ENCODE results near the gene EFNA5. TPM values are rescaled to one million over a fixed set of nuclear protein-coding genes. Genes with fewer than 3 reads are reported as not detected.

Gene EFNA5
- total and polyA plus RNA-seq, 5 donors from 2014 or later: 0.73 TPM; not detected in 4

DNA sequence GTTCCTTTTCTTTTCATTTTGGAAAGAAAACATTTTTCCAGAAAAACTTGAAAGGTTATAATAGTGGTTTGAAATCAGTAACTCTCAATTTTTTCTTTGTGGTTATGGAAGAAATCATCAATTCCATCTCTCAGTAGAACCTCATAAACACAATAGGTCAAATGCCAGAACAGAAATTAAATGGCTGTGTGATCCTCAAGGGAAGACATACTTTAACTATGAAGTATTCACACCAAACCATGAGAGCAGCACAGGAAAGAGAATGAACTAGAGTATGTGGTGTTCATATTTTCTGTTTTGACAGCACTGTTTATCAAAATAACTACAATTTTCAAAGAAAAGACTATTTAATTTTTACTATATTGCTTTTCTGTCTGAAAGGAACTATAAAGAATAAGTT, 29.7 kb upstream of the EFNA5 start:
- no peaks in the 10 kb centered on the region for H3K27me3 Mint-ChIP-seq
- Histone ChIP-seq H3K4me3 (ENCODE audit: low read depth, low read length) (no peak overlapping the region), H3K27ac (ENCODE audit: insufficient read depth, low read length, poor library complexity, severe bottlenecking) (no peak overlapping the region), H3K27me3 (ENCODE audit: control insufficient read depth, insufficient read depth, low read length) (no peaks in the 10 kb centered on the region), H3K4me1 (ENCODE audit: control insufficient read depth, insufficient read depth, low read length, poor library complexity, severe bottlenecking) (no peaks in the 10 kb centered on the region), H3K36me3 (ENCODE audit: control insufficient read depth, insufficient read depth, low read length) (no peaks in the 10 kb centered on the region), H3K9me3 (ENCODE audit: control insufficient read depth in 2 of 2, low read length in 2 of 2) (no peaks in the 10 kb centered on the region)
- peaks cover 0 to 5% (median 0%) of the 10 kb centered on the region in 7 donors for H3K9me3 Mint-ChIP-seq
- no peak overlapping the region for H3K27ac Mint-ChIP-seq
- no peaks in the 10 kb centered on the region for H3K36me3 Mint-ChIP-seq
- DNase-seq: no peak
- ATAC-seq (ENCODE audit: low read depth in 2 of 2): no peak
- no peaks in the 10 kb centered on the region for H3K4me1 Mint-ChIP-seq
- H3K4me3 Mint-ChIP-seq: no peak overlapping the region

DNA sequence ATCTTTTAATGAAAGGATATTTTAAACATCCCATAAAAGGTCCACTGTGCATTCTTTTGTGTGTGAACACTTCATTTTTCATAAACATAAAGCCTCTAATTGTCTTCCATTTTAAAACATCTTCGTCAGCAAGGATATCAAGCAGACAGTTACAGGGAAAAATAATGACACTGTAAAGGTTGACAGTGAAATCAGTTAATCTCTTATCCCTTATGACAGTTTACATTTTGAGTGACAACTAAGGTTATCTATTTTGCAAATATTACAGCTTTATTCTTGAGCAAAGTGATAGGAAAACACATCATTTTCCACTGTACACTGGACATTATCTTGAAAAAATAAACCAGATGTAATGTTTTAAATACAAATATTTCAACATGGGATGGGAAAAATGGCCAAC, 28.7 kb upstream of the EFNA5 start:
- H3K36me3 ChIP-seq (ENCODE audit: control insufficient read depth, insufficient read depth, low read length): no peaks in the 10 kb centered on the region
- no peak overlapping the region for H3K4me3 ChIP-seq (ENCODE audit: low read depth, low read length)
- H3K27ac Mint-ChIP-seq: no peak overlapping the region
- H3K9me3 ChIP-seq (ENCODE audit: control insufficient read depth in 2 of 2, low read length in 2 of 2): no peaks in the 10 kb centered on the region
- H3K27ac ChIP-seq (ENCODE audit: insufficient read depth, low read length, poor library complexity, severe bottlenecking): no peak overlapping the region
- ATAC-seq (ENCODE audit: low read depth in 2 of 2) (no peak), DNase-seq (no peak)
- peaks cover 0 to 5% (median 0%) of the 10 kb centered on the region in 7 donors for H3K9me3 Mint-ChIP-seq
- no peaks in the 10 kb centered on the region for H3K27me3 ChIP-seq (ENCODE audit: control insufficient read depth, insufficient read depth, low read length)
- no peaks in the 10 kb centered on the region for H3K36me3 Mint-ChIP-seq
- no peaks in the 10 kb centered on the region for H3K4me1 Mint-ChIP-seq
- no peaks in the 10 kb centered on the region for H3K27me3 Mint-ChIP-seq
- H3K4me3 Mint-ChIP-seq: no peak overlapping the region
- H3K4me1 ChIP-seq (ENCODE audit: control insufficient read depth, insufficient read depth, low read length, poor library complexity, severe bottlenecking): no peaks in the 10 kb centered on the region

DNA sequence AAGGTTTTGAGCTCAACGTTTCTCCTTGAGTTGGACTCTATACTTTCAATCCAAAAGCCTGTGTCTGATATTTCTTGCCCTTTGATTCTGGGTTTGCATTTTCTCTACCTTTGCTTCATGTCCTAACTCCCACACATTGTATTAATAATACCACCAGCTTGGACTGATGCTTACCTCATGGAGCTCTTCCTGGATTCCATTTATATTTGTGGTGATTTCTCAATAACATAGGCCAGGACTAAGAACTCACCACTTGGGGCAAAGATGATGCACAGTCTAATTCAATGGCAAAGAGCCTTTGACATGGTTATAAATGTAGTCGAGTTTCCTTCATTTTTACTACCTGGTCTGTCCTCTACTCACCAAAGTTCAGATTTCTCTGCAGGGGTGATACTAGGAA, 27.5 kb upstream of the EFNA5 start:
- ATAC-seq (ENCODE audit: low read depth in 2 of 2) (no peak), DNase-seq (no peak)
- Histone ChIP-seq H3K4me3 (ENCODE audit: low read depth, low read length) (no peak overlapping the region), H3K4me1 (ENCODE audit: control insufficient read depth, insufficient read depth, low read length, poor library complexity, severe bottlenecking) (no peaks in the 10 kb centered on the region), H3K27me3 (ENCODE audit: control insufficient read depth, insufficient read depth, low read length) (no peaks in the 10 kb centered on the region), H3K27ac (ENCODE audit: insufficient read depth, low read length, poor library complexity, severe bottlenecking) (no peak overlapping the region), H3K36me3 (ENCODE audit: control insufficient read depth, insufficient read depth, low read length) (no peaks in the 10 kb centered on the region), H3K9me3 (ENCODE audit: control insufficient read depth in 2 of 2, low read length in 2 of 2) (no peaks in the 10 kb centered on the region)
- Mint-ChIP-seq H3K9me3 (peaks cover 0 to 5% (median 0%) of the 10 kb centered on the region in 7 donors), H3K4me1 (no peaks in the 10 kb centered on the region), H3K27ac (no peak overlapping the region), H3K36me3 (no peaks in the 10 kb centered on the region), H3K27me3 (no peaks in the 10 kb centered on the region), H3K4me3 (no peak overlapping the region)

DNA sequence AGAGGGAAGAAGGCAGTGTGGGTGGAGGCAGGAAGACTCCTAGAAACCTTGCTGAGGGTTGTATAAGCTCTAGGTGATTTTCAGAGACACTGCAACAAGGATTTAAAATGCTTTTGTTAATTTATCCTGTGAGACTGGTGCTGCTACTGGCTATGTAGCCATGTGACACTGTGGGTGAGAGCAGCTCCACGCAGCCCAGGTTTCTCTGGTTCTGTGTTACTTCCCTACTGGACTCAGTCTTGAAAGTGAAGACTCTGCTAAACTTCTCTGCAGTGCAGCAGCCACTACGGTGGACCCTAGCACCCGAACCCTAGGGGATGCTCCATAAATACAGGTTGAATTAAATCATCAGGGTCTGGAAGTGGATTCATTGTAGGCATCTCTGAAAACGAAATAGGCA, 25.8 kb upstream of the EFNA5 start:
- no peaks in the 10 kb centered on the region for H3K4me1 ChIP-seq (ENCODE audit: control insufficient read depth, insufficient read depth, low read length, poor library complexity, severe bottlenecking)
- no peak overlapping the region for H3K4me3 ChIP-seq (ENCODE audit: low read depth, low read length)
- H3K36me3 ChIP-seq (ENCODE audit: control insufficient read depth, insufficient read depth, low read length): no peaks in the 10 kb centered on the region
- H3K27ac ChIP-seq (ENCODE audit: insufficient read depth, low read length, poor library complexity, severe bottlenecking): no peak overlapping the region
- H3K27ac Mint-ChIP-seq: no peak overlapping the region
- H3K9me3 Mint-ChIP-seq: peaks cover 0 to 7% (median 3%) of the 10 kb centered on the region in 7 donors
- DNase-seq (no peak), ATAC-seq (ENCODE audit: low read depth in 2 of 2) (no peak)
- H3K36me3 Mint-ChIP-seq: no peaks in the 10 kb centered on the region
- no peaks in the 10 kb centered on the region for H3K27me3 Mint-ChIP-seq
- no peak overlapping the region for H3K4me3 Mint-ChIP-seq
- H3K27me3 ChIP-seq (ENCODE audit: control insufficient read depth, insufficient read depth, low read length): no peaks in the 10 kb centered on the region
- H3K9me3 ChIP-seq (ENCODE audit: control insufficient read depth in 2 of 2, low read length in 2 of 2): no peaks in the 10 kb centered on the region
- H3K4me1 Mint-ChIP-seq: no peaks in the 10 kb centered on the region

DNA sequence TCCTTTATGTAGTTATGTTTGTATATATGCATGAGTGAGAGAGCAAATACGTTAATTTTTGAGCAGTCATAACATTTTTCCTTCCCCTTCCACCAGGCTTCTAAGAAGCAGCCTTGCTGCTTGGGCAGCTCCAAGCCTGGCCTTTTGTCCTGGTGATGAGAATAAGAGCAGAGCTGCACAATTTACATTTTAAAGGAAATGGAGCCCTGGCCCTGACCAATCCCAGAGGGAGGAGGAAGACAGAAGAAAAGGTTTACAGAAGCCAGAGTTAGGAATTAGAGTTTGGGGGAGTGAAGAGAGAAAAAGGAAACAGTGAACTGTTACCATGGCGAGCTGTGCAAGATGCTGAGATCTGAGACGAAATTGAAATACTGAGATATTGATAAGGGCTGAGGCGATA, 25.3 kb upstream of the EFNA5 start:
- no peak overlapping the region for H3K4me3 Mint-ChIP-seq
- no peaks in the 10 kb centered on the region for H3K4me1 ChIP-seq (ENCODE audit: control insufficient read depth, insufficient read depth, low read length, poor library complexity, severe bottlenecking)
- no peaks in the 10 kb centered on the region for H3K36me3 ChIP-seq (ENCODE audit: control insufficient read depth, insufficient read depth, low read length)
- H3K4me1 Mint-ChIP-seq: no peaks in the 10 kb centered on the region
- ATAC-seq (ENCODE audit: low read depth in 2 of 2): no peak
- no peaks in the 10 kb centered on the region for H3K27me3 ChIP-seq (ENCODE audit: control insufficient read depth, insufficient read depth, low read length)
- no peak overlapping the region for H3K27ac Mint-ChIP-seq
- no peak for DNase-seq
- no peak overlapping the region for H3K4me3 ChIP-seq (ENCODE audit: low read depth, low read length)
- H3K9me3 Mint-ChIP-seq: peaks cover 0 to 8% (median 3%) of the 10 kb centered on the region in 7 donors
- no peaks in the 10 kb centered on the region for H3K9me3 ChIP-seq (ENCODE audit: control insufficient read depth in 2 of 2, low read length in 2 of 2)
- no peaks in the 10 kb centered on the region for H3K36me3 Mint-ChIP-seq
- no peak overlapping the region for H3K27ac ChIP-seq (ENCODE audit: insufficient read depth, low read length, poor library complexity, severe bottlenecking)
- no peaks in the 10 kb centered on the region for H3K27me3 Mint-ChIP-seq

DNA sequence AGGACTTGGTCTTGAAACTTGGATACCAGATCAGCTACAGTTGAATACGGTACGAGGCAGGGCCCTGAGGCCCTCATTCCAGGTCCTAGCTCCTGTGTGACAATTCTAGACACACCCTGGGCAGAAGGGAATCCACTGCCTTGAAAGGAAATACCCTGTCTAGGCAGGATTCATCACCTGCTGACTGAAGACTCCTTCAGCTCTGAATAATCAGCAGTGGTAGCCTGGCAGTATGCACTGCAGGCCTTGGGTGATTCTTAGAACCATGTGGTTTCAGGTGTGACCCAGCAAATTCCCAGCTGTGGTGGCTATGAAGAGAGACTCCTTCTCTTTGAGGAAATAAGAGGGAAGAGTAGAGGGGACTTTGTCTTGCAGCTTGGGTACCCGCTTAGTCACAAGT, 17.2 kb upstream of the EFNA5 start:
- Histone ChIP-seq H3K27ac (ENCODE audit: insufficient read depth, low read length, poor library complexity, severe bottlenecking) (no peak overlapping the region), H3K36me3 (ENCODE audit: control insufficient read depth, insufficient read depth, low read length) (no peaks in the 10 kb centered on the region), H3K27me3 (ENCODE audit: control insufficient read depth, insufficient read depth, low read length) (no peaks in the 10 kb centered on the region), H3K9me3 (ENCODE audit: control insufficient read depth in 2 of 2, low read length in 2 of 2) (no peaks in the 10 kb centered on the region), H3K4me1 (ENCODE audit: control insufficient read depth, insufficient read depth, low read length, poor library complexity, severe bottlenecking) (no peaks in the 10 kb centered on the region), H3K4me3 (ENCODE audit: low read depth, low read length) (no peak overlapping the region)
- Mint-ChIP-seq H3K4me1 (no peaks in the 10 kb centered on the region), H3K27ac (no peak overlapping the region), H3K36me3 (no peaks in the 10 kb centered on the region), H3K4me3 (no peak overlapping the region), H3K9me3 (peaks cover 0 to 7% (median 4%) of the 10 kb centered on the region in 7 donors), H3K27me3 (no peaks in the 10 kb centered on the region)
- no peak for DNase-seq
- no peak for ATAC-seq (ENCODE audit: low read depth in 2 of 2)

DNA sequence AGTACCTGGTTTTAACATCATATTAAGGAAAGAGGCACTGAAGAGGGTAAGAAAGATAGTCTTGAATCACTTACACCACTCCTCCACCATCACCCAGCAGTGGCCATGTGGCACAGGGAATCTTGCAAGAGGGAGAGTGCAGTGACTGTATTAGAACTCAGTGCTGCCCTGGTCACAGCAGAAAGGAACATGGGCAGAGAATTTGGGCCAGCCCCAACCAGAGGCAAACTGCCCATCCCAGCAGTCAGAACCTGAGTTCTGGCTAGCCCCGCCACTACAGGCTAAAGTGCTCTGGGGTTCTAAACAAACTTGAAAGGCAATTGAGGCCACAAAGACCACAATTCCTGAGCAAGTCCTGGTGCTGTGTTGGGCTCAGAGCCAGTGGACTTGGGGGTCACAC, 16.7 kb upstream of the EFNA5 start:
- H3K36me3 Mint-ChIP-seq: no peaks in the 10 kb centered on the region
- H3K27ac ChIP-seq (ENCODE audit: insufficient read depth, low read length, poor library complexity, severe bottlenecking): no peak overlapping the region
- peaks cover 0 to 7% (median 4%) of the 10 kb centered on the region in 7 donors for H3K9me3 Mint-ChIP-seq
- no peaks in the 10 kb centered on the region for H3K4me1 Mint-ChIP-seq
- H3K4me1 ChIP-seq (ENCODE audit: control insufficient read depth, insufficient read depth, low read length, poor library complexity, severe bottlenecking): no peaks in the 10 kb centered on the region
- no peak overlapping the region for H3K27ac Mint-ChIP-seq
- H3K9me3 ChIP-seq (ENCODE audit: control insufficient read depth in 2 of 2, low read length in 2 of 2): no peaks in the 10 kb centered on the region
- H3K36me3 ChIP-seq (ENCODE audit: control insufficient read depth, insufficient read depth, low read length): no peaks in the 10 kb centered on the region
- no peak overlapping the region for H3K4me3 ChIP-seq (ENCODE audit: low read depth, low read length)
- no peak overlapping the region for H3K4me3 Mint-ChIP-seq
- H3K27me3 ChIP-seq (ENCODE audit: control insufficient read depth, insufficient read depth, low read length): no peaks in the 10 kb centered on the region
- DNase-seq (no peak), ATAC-seq (ENCODE audit: low read depth in 2 of 2) (no peak)
- no peaks in the 10 kb centered on the region for H3K27me3 Mint-ChIP-seq

DNA sequence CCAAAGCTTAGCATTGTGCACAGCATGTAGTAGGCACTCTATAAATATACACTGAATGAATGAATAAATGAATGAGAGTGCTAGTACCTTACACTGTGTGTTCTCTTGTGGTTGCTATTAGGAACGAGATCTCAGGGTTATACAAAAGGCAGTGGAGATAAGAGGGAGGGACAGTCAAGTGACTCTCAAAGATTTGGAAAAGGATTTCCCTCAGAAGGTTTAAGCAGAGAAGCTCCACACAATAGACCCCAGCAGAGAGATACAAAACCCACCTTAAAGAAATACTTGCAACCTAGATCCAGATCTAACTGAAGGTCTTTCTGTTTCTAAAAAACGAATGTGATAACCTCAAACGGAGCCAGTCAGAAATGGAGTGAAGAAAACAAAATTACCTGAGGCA, 11.8 kb upstream of the EFNA5 start:
- Mint-ChIP-seq H3K36me3 (no peaks in the 10 kb centered on the region), H3K4me3 (no peak overlapping the region), H3K4me1 (no peaks in the 10 kb centered on the region), H3K27me3 (peaks cover 16% of the 10 kb centered on the region), H3K27ac (no peak overlapping the region), H3K9me3 (peaks cover 0 to 4% (median 0%) of the 10 kb centered on the region in 7 donors)
- ATAC-seq (ENCODE audit: low read depth in 2 of 2): no peak
- no peaks in the 10 kb centered on the region for H3K36me3 ChIP-seq (ENCODE audit: control insufficient read depth, insufficient read depth, low read length)
- no peak overlapping the region for H3K27ac ChIP-seq (ENCODE audit: insufficient read depth, low read length, poor library complexity, severe bottlenecking)
- no peaks in the 10 kb centered on the region for H3K4me1 ChIP-seq (ENCODE audit: control insufficient read depth, insufficient read depth, low read length, poor library complexity, severe bottlenecking)
- no peaks in the 10 kb centered on the region for H3K9me3 ChIP-seq (ENCODE audit: control insufficient read depth in 2 of 2, low read length in 2 of 2)
- DNase-seq: no peak
- H3K4me3 ChIP-seq (ENCODE audit: low read depth, low read length): no peak overlapping the region
- peaks cover 3% of the 10 kb centered on the region for H3K27me3 ChIP-seq (ENCODE audit: control insufficient read depth, insufficient read depth, low read length)

Data from CD4-positive, CD25-positive, alpha-beta regulatory T cell (primary cell).